GM23338 (cell line): ENCODE measurements around the gene AJUBA.

Experiments
- CREB1 ChIP-seq: fragments of 250-450 bp; sonication (Bioruptor Pico); IDR thresholded peaks from 2 replicates; pipeline ENCODE4 v1.5.0; 2020; ENCODE audit warnings: low read depth, mild to moderate bottlenecking, moderate library complexity
- CTCF ChIP-seq, 2 experiments: fragments of 200-600 bp in 1 of 2; sonication (generic) in 1 of 2; conservative IDR thresholded peaks; 2 replicates each; pipeline versions ENCODE4 v1.5.1 to v1.6.1; 2016 to 2017; ENCODE audit warnings: antibody characterized with exemption in 2 of 2, low read depth in 2 of 2, mild to moderate bottlenecking in 2 of 2, moderate library complexity in 1 of 2
- EZH2 ChIP-seq: fragments of 200-600 bp; sonication (generic); IDR thresholded peaks from one replicate; pipeline ENCODE4 v1.8.0; 2017; ENCODE audit warnings: antibody characterized with exemption, mild to moderate bottlenecking, low read depth; ENCODE audit not compliant: unreplicated experiment
- EZH2phosphoT487 ChIP-seq: fragments of 200-600 bp; sonication (generic); IDR thresholded peaks from one replicate; pipeline ENCODE4 v1.8.1; 2018; ENCODE audit warnings: antibody characterized with exemption; ENCODE audit not compliant: unreplicated experiment
- JUNB ChIP-seq: IDR thresholded peaks from one replicate; pipeline ENCODE4 v1.6.1; 2016; ENCODE audit warnings: antibody characterized with exemption; ENCODE audit not compliant: unreplicated experiment
- NANOG ChIP-seq: IDR thresholded peaks from 2 replicates; pipeline ENCODE4 v1.6.1; 2016; ENCODE audit warnings: antibody characterized with exemption, borderline replicate concordance
- POLR2AphosphoS5 ChIP-seq: IDR thresholded peaks from 2 replicates; pipeline ENCODE4 v1.6.1; 2016; ENCODE audit warnings: antibody characterized with exemption, low read depth
- REST ChIP-seq: IDR thresholded peaks from one replicate; pipeline ENCODE4 v1.6.1; 2018; ENCODE audit warnings: antibody characterized with exemption; ENCODE audit not compliant: unreplicated experiment
- ZNF462 ChIP-seq: fragments of 250-450 bp; sonication (Bioruptor Pico); IDR thresholded peaks from 2 replicates; pipeline ENCODE4 v1.5.0; 2020; ENCODE audit warnings: mild to moderate bottlenecking, moderate library complexity

GRCh38 chr14:22981090-22981875 is 1.1 kb downstream of the AJUBA start:
- TF ChIP-seq CTCF (conservative IDR thresholded peaks at IDR 0.05; ENCODE audit: low read depth in 2 of 2) (no peak), POLR2AphosphoS5 (no peak; the same call in 1 of the 2 replicates), EZH2phosphoT487 (no peak), EZH2 (no peak), REST (no peak), ZNF462 (CRISPR knock-in tag) (no peak), JUNB (no peak), NANOG (no peak), CREB1 (no peak)
